ENCODE data around the gene RASA1.
"Not testable (repeated sequence)": the region's sequence is repeated elsewhere in the genome, so short reads cannot be mapped to it uniquely, and the experiment has no call there.

Gene RASA1

GRCh38 chr5:87278590-87279100 is 11.0 kb downstream of the RASA1 start:
- no peak overlapping the region for H3K27ac ChIP-seq (ENCODE audit: low read depth in 2 of 2, low read length in 2 of 2)

DNA sequence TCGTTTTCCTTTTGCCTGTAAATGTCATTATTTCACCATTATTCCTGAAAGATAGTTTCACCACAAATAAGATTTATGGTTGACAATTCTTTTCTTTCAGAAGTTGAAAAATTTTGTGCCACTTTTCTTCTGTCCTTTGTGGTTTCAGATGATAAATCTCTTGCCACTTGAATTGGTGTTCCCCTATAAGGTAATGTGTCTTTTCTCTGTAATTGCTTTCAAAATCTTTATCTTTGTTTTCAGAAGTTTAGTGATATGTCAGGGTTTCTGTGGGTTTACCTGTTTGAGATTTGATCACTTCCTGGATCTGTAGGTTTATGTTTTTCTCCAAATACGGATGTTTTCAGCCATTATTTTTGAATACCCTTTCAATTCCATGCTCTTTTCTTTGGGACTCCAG is 14.6 kb downstream of the RASA1 start:
- H3K4me1 ChIP-seq (ENCODE audit: control insufficient read depth in 2 of 2, insufficient read depth in 2 of 2, low read length in 2 of 2), result no peaks in the 10 kb centered on the region
- H3K9me3 ChIP-seq (ENCODE audit: control insufficient read depth in 2 of 2, low read length in 2 of 2), result no peaks in the 10 kb centered on the region
- no peak overlapping the region for H3K4me3 ChIP-seq (ENCODE audit: low read length in 2 of 2)
- no peak overlapping the region for H3K27ac ChIP-seq (ENCODE audit: low read depth in 2 of 2, low read length in 2 of 2)
- H3K36me3 ChIP-seq (ENCODE audit: control insufficient read depth in 2 of 2, insufficient read depth in 2 of 2, low read length in 2 of 2), result no peaks in the 10 kb centered on the region
- H3K9ac ChIP-seq (ENCODE audit: low read depth in 1 of 2, low read length in 2 of 2), result no peak overlapping the region
- no peaks in the 10 kb centered on the region for H3K27me3 ChIP-seq (ENCODE audit: control insufficient read depth in 2 of 2, insufficient read depth in 2 of 2, low read length in 2 of 2)

More at GRCh38 chr5:87278590-87279100, 11.0 kb downstream of the RASA1 start:
- Histone ChIP-seq H3K36me3 (ENCODE audit: control insufficient read depth in 2 of 2, insufficient read depth in 2 of 2, low read length in 2 of 2) (no peaks in the 10 kb centered on the region), H3K4me1 (ENCODE audit: control insufficient read depth in 2 of 2, insufficient read depth in 2 of 2, low read length in 2 of 2) (no peaks in the 10 kb centered on the region), H3K27me3 (ENCODE audit: control insufficient read depth in 2 of 2, insufficient read depth in 2 of 2, low read length in 2 of 2) (no peaks in the 10 kb centered on the region), H3K9me3 (ENCODE audit: control insufficient read depth in 2 of 2, low read length in 2 of 2) (no peaks in the 10 kb centered on the region), H3K4me3 (ENCODE audit: low read length in 2 of 2) (no peak overlapping the region), H3K9ac (ENCODE audit: low read depth in 1 of 2, low read length in 2 of 2) (no peak overlapping the region)

DNA sequence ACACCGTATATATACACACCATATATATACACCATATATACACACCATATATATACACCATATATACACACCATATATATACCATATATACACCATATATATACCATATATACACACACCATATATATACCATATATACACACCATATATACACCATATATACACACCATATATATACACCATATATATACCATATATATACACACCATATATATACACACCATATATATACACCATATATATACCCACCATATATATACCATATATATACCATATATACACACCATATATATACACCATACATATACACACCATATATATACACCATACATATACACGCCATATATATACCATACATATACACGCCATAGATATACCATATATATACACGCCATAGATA is 19.6 kb downstream of the RASA1 start:
- not testable (repeated sequence) for H3K4me1 ChIP-seq (ENCODE audit: control insufficient read depth in 2 of 2, insufficient read depth in 2 of 2, low read length in 2 of 2); H3K9me3 ChIP-seq (ENCODE audit: control insufficient read depth in 2 of 2, low read length in 2 of 2); H3K27ac ChIP-seq (ENCODE audit: low read depth in 2 of 2, low read length in 2 of 2); H3K9ac ChIP-seq (ENCODE audit: low read depth in 1 of 2, low read length in 2 of 2); H3K4me3 ChIP-seq (ENCODE audit: low read length in 2 of 2); H3K27me3 ChIP-seq (ENCODE audit: control insufficient read depth in 2 of 2, insufficient read depth in 2 of 2, low read length in 2 of 2); H3K36me3 ChIP-seq (ENCODE audit: control insufficient read depth in 2 of 2, insufficient read depth in 2 of 2, low read length in 2 of 2)

DNA sequence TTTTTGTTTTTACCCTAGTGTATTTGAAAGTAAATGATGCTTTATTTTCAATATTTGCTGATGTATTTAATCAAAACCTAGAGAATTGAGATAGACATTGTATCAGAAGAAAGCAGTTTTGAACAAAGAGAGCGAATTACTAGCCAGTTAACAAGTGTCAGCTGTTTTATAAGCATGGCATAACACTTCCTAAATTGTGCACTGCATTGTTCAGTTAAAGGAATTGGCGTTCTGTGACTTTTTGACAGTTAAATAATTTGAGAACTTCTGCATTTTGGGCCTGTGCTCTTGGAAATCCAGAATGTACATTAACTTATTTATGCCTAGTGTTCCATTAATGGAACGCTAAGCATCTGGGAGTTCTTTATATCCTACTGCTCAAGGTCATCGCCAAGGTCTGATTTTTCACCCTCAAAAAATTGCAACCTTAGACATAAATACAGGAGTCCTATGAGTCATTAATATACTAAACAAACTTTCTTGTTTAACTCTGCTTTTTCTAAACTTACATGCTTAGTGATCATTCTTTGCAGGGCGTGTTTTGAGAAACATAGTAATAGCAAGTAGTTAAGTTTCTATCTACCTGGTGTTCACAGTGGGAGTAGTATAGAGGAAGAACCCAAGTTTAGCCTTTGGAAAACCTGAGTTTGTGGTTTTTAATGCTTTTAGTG is 31.1 kb downstream of the RASA1 start:
- Histone ChIP-seq H3K27me3 (ENCODE audit: control insufficient read depth in 2 of 2, insufficient read depth in 2 of 2, low read length in 2 of 2) (no peaks in the 10 kb centered on the region), H3K9ac (ENCODE audit: low read depth in 1 of 2, low read length in 2 of 2) (no peak overlapping the region), H3K36me3 (ENCODE audit: control insufficient read depth in 2 of 2, insufficient read depth in 2 of 2, low read length in 2 of 2) (peaks cover under 1 to 5% of the 10 kb centered on the region in 2 donors), H3K9me3 (ENCODE audit: control insufficient read depth in 2 of 2, low read length in 2 of 2) (no peaks in the 10 kb centered on the region), H3K27ac (ENCODE audit: low read depth in 2 of 2, low read length in 2 of 2) (no peak overlapping the region), H3K4me1 (ENCODE audit: control insufficient read depth in 2 of 2, insufficient read depth in 2 of 2, low read length in 2 of 2) (no peaks in the 10 kb centered on the region), H3K4me3 (ENCODE audit: low read length in 2 of 2) (no peak overlapping the region)

GRCh38 chr5:87300176-87300575 is 32.5 kb downstream of the RASA1 start:
- no peaks in the 10 kb centered on the region for H3K9me3 ChIP-seq (ENCODE audit: control insufficient read depth in 2 of 2, low read length in 2 of 2)
- H3K36me3 ChIP-seq (ENCODE audit: control insufficient read depth in 2 of 2, insufficient read depth in 2 of 2, low read length in 2 of 2), result peaks cover 5 to 11% of the 10 kb centered on the region in 2 donors
- no peak overlapping the region for H3K27ac ChIP-seq (ENCODE audit: low read depth in 2 of 2, low read length in 2 of 2)
- no peak overlapping the region for H3K9ac ChIP-seq (ENCODE audit: low read depth in 1 of 2, low read length in 2 of 2)
- no peaks in the 10 kb centered on the region for H3K27me3 ChIP-seq (ENCODE audit: control insufficient read depth in 2 of 2, insufficient read depth in 2 of 2, low read length in 2 of 2)
- no peak overlapping the region for H3K4me3 ChIP-seq (ENCODE audit: low read length in 2 of 2)
- H3K4me1 ChIP-seq (ENCODE audit: control insufficient read depth in 2 of 2, insufficient read depth in 2 of 2, low read length in 2 of 2), result no peaks in the 10 kb centered on the region

GRCh38 chr5:87300744-87301143 is 33.1 kb downstream of the RASA1 start:
- H3K36me3 ChIP-seq (ENCODE audit: control insufficient read depth in 2 of 2, insufficient read depth in 2 of 2, low read length in 2 of 2), result peaks cover 7 to 15% of the 10 kb centered on the region in 2 donors
- H3K9ac ChIP-seq (ENCODE audit: low read depth in 1 of 2, low read length in 2 of 2), result no peak overlapping the region
- H3K4me1 ChIP-seq (ENCODE audit: control insufficient read depth in 2 of 2, insufficient read depth in 2 of 2, low read length in 2 of 2), result no peaks in the 10 kb centered on the region
- no peak overlapping the region for H3K27ac ChIP-seq (ENCODE audit: low read depth in 2 of 2, low read length in 2 of 2)
- H3K27me3 ChIP-seq (ENCODE audit: control insufficient read depth in 2 of 2, insufficient read depth in 2 of 2, low read length in 2 of 2), result no peaks in the 10 kb centered on the region
- no peaks in the 10 kb centered on the region for H3K9me3 ChIP-seq (ENCODE audit: control insufficient read depth in 2 of 2, low read length in 2 of 2)
- H3K4me3 ChIP-seq (ENCODE audit: low read length in 2 of 2), result no peak overlapping the region

DNA sequence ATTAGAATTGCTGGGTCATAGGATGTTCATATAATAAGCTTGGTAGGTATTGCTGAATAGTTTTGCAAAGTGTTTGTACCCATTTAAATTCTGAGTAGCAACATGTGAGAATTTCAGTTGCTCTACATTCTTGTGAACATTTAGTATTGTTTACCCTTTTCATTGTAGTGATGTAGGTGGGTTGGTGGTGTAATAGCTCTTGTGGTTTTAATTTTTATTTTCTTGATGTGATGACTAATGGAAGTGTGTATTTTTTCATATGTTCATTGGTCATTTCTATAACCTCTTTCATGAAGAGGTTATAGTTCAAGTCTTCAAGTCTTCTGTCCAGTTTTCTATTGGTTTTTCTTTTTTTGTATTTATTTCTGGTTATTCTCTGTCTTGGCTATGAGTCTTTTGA is 34.4 kb downstream of the RASA1 start:
- Histone ChIP-seq H3K9ac (ENCODE audit: low read depth in 1 of 2, low read length in 2 of 2) (no peak overlapping the region), H3K4me3 (ENCODE audit: low read length in 2 of 2) (no peak overlapping the region), H3K27me3 (ENCODE audit: control insufficient read depth in 2 of 2, insufficient read depth in 2 of 2, low read length in 2 of 2) (no peaks in the 10 kb centered on the region), H3K9me3 (ENCODE audit: control insufficient read depth in 2 of 2, low read length in 2 of 2) (no peaks in the 10 kb centered on the region), H3K27ac (ENCODE audit: low read depth in 2 of 2, low read length in 2 of 2) (no peak overlapping the region), H3K4me1 (ENCODE audit: control insufficient read depth in 2 of 2, insufficient read depth in 2 of 2, low read length in 2 of 2) (no peaks in the 10 kb centered on the region), H3K36me3 (ENCODE audit: control insufficient read depth in 2 of 2, insufficient read depth in 2 of 2, low read length in 2 of 2) (peaks cover 10 to 17% of the 10 kb centered on the region in 2 donors)

- H3K27ac ChIP-seq (ENCODE audit: low read depth in 2 of 2, low read length in 2 of 2), result no peak overlapping the region
- no peaks in the 10 kb centered on the region for H3K27me3 ChIP-seq (ENCODE audit: control insufficient read depth in 2 of 2, insufficient read depth in 2 of 2, low read length in 2 of 2)
- no peaks in the 10 kb centered on the region for H3K9me3 ChIP-seq (ENCODE audit: control insufficient read depth in 2 of 2, low read length in 2 of 2)
- no peak overlapping the region for H3K9ac ChIP-seq (ENCODE audit: low read depth in 1 of 2, low read length in 2 of 2)
- H3K36me3 ChIP-seq (ENCODE audit: control insufficient read depth in 2 of 2, insufficient read depth in 2 of 2, low read length in 2 of 2), result peaks cover 10 to 17% of the 10 kb centered on the region in 2 donors
- H3K4me3 ChIP-seq (ENCODE audit: low read length in 2 of 2), result no peak overlapping the region
- H3K4me1 ChIP-seq (ENCODE audit: control insufficient read depth in 2 of 2, insufficient read depth in 2 of 2, low read length in 2 of 2), result no peaks in the 10 kb centered on the region
These were observed 35.6 kb downstream of the RASA1 start for GRCh38 chr5:87303324-87303723.

DNA sequence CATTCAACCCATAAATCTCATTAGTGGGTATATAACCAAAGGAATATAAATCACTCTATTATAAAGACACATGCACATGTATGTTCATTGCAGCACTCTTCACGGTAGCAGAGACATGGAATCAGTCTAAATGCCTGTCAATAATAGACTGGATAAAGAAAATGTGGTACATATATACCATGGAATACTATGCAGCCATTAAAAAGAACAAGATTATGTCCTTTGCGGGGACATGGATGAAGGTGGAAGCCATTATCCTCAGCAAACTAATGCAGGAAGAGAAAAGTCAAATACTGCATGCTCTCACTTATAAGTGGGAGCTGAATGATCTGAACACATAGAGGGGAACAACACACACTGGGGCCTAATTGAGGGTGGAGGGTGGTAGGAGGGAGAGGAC is 38.4 kb downstream of the RASA1 start:
- H3K4me3 ChIP-seq (ENCODE audit: low read length in 2 of 2); H3K9ac ChIP-seq (ENCODE audit: low read depth in 1 of 2, low read length in 2 of 2); H3K27ac ChIP-seq (ENCODE audit: low read depth in 2 of 2, low read length in 2 of 2); H3K9me3 ChIP-seq (ENCODE audit: control insufficient read depth in 2 of 2, low read length in 2 of 2); H3K4me1 ChIP-seq (ENCODE audit: control insufficient read depth in 2 of 2, insufficient read depth in 2 of 2, low read length in 2 of 2); H3K27me3 ChIP-seq (ENCODE audit: control insufficient read depth in 2 of 2, insufficient read depth in 2 of 2, low read length in 2 of 2): not testable (repeated sequence)
- peaks cover 10 to 14% of the 10 kb centered on the region in 2 donors for H3K36me3 ChIP-seq (ENCODE audit: control insufficient read depth in 2 of 2, insufficient read depth in 2 of 2, low read length in 2 of 2)

DNA sequence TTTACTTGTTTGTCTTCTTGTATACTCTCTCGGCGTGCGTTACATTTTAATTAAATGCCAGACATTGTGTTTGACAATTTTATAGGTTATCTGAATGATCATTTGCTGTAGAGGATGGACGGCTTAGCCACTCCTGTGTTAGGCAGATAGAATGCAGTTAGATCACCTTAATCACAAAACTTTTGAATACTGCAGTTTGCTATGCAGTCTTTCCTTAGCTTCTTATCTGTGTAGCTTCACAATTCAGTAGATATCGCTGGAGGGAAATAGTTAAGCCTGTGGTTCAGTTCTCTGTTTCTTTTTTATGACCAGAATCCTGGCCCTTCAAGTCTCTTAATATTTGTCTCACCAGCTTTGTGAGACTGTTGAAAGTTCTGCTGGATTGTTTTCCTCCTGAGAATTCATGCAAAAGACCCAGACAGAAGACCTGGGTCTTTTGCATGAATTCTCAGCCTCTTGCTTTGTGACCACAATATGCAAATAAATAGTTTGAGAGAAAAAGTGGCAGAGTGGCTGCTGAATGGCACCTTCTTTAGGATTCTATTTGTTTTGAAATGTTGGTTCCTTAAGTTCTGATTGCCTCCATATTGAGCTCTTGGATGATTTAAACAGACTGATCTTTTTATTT is 40.2 kb downstream of the RASA1 start:
- H3K36me3 ChIP-seq (ENCODE audit: control insufficient read depth in 2 of 2, insufficient read depth in 2 of 2, low read length in 2 of 2), result peaks cover 10 to 12% of the 10 kb centered on the region in 2 donors
- no peak overlapping the region for H3K27ac ChIP-seq (ENCODE audit: low read depth in 2 of 2, low read length in 2 of 2)
- H3K9ac ChIP-seq (ENCODE audit: low read depth in 1 of 2, low read length in 2 of 2), result no peak overlapping the region
- no peaks in the 10 kb centered on the region for H3K9me3 ChIP-seq (ENCODE audit: control insufficient read depth in 2 of 2, low read length in 2 of 2)
- H3K4me1 ChIP-seq (ENCODE audit: control insufficient read depth in 2 of 2, insufficient read depth in 2 of 2, low read length in 2 of 2), result peaks cover 6 to 8% of the 10 kb centered on the region in 2 donors
- H3K4me3 ChIP-seq (ENCODE audit: low read length in 2 of 2), result no peak overlapping the region
- H3K27me3 ChIP-seq (ENCODE audit: control insufficient read depth in 2 of 2, insufficient read depth in 2 of 2, low read length in 2 of 2), result no peaks in the 10 kb centered on the region

Measured in mucosa of rectum (tissue), 2 donors.